Astrocyte of the cerebellum (primary cell): ENCODE results near the gene PRKG1.

Experiments used
- DNase-seq: peaks from one replicate; pipeline ENCODE4 v3.0.0-alpha.2; 2011; ENCODE audit warnings: low read depth
- H3K4me3 ChIP-seq: 2 replicates; pipeline ENCODE4 v1.5.1; 2011; ENCODE audit warnings: mild to moderate bottlenecking, low read depth, low read length, moderate library complexity
- in situ Hi-C: cut with HindIII; loops from 2 replicates; pipeline ENCODE4 v1.10.0; 2017; ENCODE audit warnings: low sequenced_read_pairs
- TF ChIP-seq, protein P1 (sequence below): IDR thresholded peaks from 2 replicates; pipeline ENCODE4 v1.5.1; 2012; ENCODE audit warnings: low read length, low read depth, moderate library complexity, mild to moderate bottlenecking; ENCODE audit errors: missing control alignments

PRKG1 gene

DNA sequence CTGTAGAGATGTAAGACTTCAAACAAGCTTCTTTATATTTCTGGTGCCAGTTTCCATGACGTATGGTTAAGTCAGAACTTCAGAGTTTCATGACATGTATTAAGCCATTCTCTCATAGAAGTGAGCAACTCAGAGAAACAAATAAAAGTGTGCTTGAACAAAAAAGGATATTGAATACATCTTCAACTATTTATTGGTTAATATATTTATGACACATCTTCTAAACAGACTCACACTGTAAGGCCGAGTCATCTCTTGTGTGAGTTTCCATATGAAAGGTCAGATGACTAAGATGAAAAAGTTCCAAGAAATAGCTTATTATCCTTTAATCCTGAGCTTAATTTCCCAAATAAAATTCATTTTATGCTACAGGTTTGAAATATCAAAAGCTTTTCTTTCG is 730.6 kb downstream of the PRKG1 start:
- H3K4me3 ChIP-seq = no peak overlapping the region
- in situ Hi-C loops = no loop called here
- DNase-seq = no peak
- TF ChIP-seq, protein P1, sequence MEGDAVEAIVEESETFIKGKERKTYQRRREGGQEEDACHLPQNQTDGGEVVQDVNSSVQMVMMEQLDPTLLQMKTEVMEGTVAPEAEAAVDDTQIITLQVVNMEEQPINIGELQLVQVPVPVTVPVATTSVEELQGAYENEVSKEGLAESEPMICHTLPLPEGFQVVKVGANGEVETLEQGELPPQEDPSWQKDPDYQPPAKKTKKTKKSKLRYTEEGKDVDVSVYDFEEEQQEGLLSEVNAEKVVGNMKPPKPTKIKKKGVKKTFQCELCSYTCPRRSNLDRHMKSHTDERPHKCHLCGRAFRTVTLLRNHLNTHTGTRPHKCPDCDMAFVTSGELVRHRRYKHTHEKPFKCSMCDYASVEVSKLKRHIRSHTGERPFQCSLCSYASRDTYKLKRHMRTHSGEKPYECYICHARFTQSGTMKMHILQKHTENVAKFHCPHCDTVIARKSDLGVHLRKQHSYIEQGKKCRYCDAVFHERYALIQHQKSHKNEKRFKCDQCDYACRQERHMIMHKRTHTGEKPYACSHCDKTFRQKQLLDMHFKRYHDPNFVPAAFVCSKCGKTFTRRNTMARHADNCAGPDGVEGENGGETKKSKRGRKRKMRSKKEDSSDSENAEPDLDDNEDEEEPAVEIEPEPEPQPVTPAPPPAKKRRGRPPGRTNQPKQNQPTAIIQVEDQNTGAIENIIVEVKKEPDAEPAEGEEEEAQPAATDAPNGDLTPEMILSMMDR = no peak

- no peak for DNase-seq
- H3K4me3 ChIP-seq = no peak overlapping the region
- TF ChIP-seq, protein P1 = no peak
- in situ Hi-C loops = no loop called here
These were observed 732.0 kb downstream of the PRKG1 start for GRCh38 chr10:51806079-51806835.

- TF ChIP-seq, protein P1 = no peak
- no peak overlapping the region for H3K4me3 ChIP-seq
- DNase-seq = no peak
- in situ Hi-C loops = no loop called here
These were observed 733.9 kb downstream of the PRKG1 start for GRCh38 chr10:51808187-51808586.

- no peak for DNase-seq
- in situ Hi-C loops = no loop called here
- H3K4me3 ChIP-seq = no peak overlapping the region
- TF ChIP-seq, protein P1 = no peak
These were observed 741.4 kb downstream of the PRKG1 start for GRCh38 chr10:51815723-51816122.

GRCh38 chr10:51821045-51821444 is 746.8 kb downstream of the PRKG1 start:
- H3K4me3 ChIP-seq = no peak overlapping the region
- no peak for DNase-seq
- TF ChIP-seq, protein P1 = no peak
- in situ Hi-C loops = no loop called here

DNA sequence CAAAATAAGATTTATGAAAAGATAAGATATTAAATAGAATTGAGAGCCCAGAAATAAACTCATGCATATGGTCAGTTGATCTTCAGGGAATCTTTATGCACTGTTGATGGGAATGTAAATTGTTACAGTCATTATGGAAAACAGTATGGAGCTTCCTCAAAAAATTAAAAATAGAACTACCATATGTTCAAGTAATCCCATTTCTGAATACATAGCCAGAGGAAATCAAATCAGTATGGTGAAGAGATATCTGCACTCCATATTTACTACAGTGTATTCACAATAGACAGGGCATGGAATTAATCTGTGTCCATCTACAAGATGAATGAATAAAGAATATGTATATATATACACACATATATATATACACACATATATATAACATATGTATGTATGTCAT is 747.5 kb downstream of the PRKG1 start:
- TF ChIP-seq, protein P1 = no peak
- in situ Hi-C loops = no loop called here
- H3K4me3 ChIP-seq = no peak overlapping the region
- DNase-seq = no peak
